ENCODE data around the gene RFX3.

DNA sequence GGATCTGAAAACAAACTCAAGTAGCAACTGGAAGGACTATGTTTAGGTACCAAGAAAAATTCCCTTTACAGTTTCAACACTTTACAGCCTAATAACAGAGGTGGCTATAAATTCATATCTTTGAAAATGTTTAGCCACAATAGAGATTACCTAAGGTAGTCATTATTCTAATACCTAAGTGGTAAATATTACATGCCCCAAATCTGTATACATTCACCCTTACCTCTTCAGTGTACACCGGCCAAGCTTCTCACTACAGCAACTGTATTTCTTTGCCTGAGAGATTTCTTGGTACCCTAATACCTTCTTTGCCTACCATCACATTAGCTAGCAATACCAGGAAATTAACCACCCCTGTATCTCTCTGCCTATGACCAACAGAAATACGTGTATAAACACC, 154.0 kb downstream of the RFX3 start:
- TF ChIP-seq POLR2A (IDR thresholded peaks at IDR 0.05) (no peak), POLR2AphosphoS5 (IDR thresholded peaks at IDR 0.05; ENCODE audit: insufficient read depth in 1 of 2, low read depth in 1 of 2) (no peak)
- TF ChIP-seq, protein P1, sequence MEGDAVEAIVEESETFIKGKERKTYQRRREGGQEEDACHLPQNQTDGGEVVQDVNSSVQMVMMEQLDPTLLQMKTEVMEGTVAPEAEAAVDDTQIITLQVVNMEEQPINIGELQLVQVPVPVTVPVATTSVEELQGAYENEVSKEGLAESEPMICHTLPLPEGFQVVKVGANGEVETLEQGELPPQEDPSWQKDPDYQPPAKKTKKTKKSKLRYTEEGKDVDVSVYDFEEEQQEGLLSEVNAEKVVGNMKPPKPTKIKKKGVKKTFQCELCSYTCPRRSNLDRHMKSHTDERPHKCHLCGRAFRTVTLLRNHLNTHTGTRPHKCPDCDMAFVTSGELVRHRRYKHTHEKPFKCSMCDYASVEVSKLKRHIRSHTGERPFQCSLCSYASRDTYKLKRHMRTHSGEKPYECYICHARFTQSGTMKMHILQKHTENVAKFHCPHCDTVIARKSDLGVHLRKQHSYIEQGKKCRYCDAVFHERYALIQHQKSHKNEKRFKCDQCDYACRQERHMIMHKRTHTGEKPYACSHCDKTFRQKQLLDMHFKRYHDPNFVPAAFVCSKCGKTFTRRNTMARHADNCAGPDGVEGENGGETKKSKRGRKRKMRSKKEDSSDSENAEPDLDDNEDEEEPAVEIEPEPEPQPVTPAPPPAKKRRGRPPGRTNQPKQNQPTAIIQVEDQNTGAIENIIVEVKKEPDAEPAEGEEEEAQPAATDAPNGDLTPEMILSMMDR (IDR thresholded peaks at IDR 0.05) = no peak
